Panc1 (cell line): ENCODE results near the gene SLC26A11. TPM values are rescaled to one million over a fixed set of nuclear protein-coding genes. Genes with fewer than 3 reads are reported as not detected.

ENCODE experiments used
- ATAC-seq: fragments of 200-7000 bp; cut with Tn5 transposase; 2 replicates; pipeline ENCODE4 v1.9.1; 2020; ENCODE audit warnings: mild to moderate bottlenecking, moderate library complexity
- BruUV-seq: library from RNA; stranded (reverse); fragments of 400-500 nt; replicated peaks from 2 replicates; lab custom pipeline; 2021; lab: Mats Ljungman, UMichigan
- CTCF ChIA-PET: fragments of 300-600 bp; sonication (Branson Sonifier 250); formaldehyde crosslinking; loops from one replicate; lab custom pipeline; 2022; ENCODE audit warnings: antibody characterized with exemption; lab: Charles Lee
- POLR2A ChIA-PET: fragments of 300-600 bp; sonication (Branson Sonifier 250); formaldehyde crosslinking; loops from one replicate; lab custom pipeline; 2022; ENCODE audit warnings: antibody characterized with exemption; lab: Charles Lee
- DNase-seq: peaks from one replicate; pipeline ENCODE4 v3.0.0-alpha.2; 2010; ENCODE audit warnings: low read depth, low spot score
- H3K27ac ChIP-seq: 2 replicates; pipeline ENCODE4 v1.5.1; 2011; ENCODE audit warnings: mild to moderate bottlenecking, low read length, inconsistent platforms
- H3K27me3 ChIP-seq: fragments of 200-500 bp; sonication (Bioruptor generic); 2 replicates; pipeline ENCODE4 v1.6.0; 2014; ENCODE audit warnings: low read length, inconsistent platforms; ENCODE audit not compliant: control insufficient read depth, insufficient read depth
- H3K36me3 ChIP-seq: fragments of 200-500 bp; sonication (Bioruptor generic); 2 replicates; pipeline ENCODE4 v1.5.1; 2014; ENCODE audit warnings: inconsistent platforms, mild to moderate bottlenecking, low read length, moderate library complexity; ENCODE audit not compliant: control insufficient read depth, insufficient read depth
- H3K4me1 ChIP-seq: 2 replicates; pipeline ENCODE4 v1.5.1; 2011; ENCODE audit warnings: inconsistent platforms, mild to moderate bottlenecking, low read length, moderate library complexity; ENCODE audit not compliant: control insufficient read depth, insufficient read depth
- H3K4me3 ChIP-seq, 2 experiments: 2 replicates each; pipeline ENCODE4 v1.5.1; 2011 to 2012; ENCODE audit warnings: low read depth in 2 of 2, low read length in 2 of 2, mild to moderate bottlenecking in 2 of 2, inconsistent platforms in 1 of 2, moderate library complexity in 1 of 2
- H3K9me3 ChIP-seq: fragments of 200-500 bp; sonication (Bioruptor generic); 2 replicates; pipeline ENCODE4 v1.5.1; 2014; ENCODE audit warnings: low read depth, mild to moderate bottlenecking, inconsistent platforms, low read length, moderate library complexity; ENCODE audit not compliant: control insufficient read depth, insufficient read depth
- POLR2AphosphoS5 ChIP-seq: IDR thresholded peaks from 2 replicates; pipeline ENCODE4 v1.6.1; 2012; ENCODE audit warnings: mild to moderate bottlenecking, low read depth, low read length, moderate library complexity
- SIN3A ChIP-seq: IDR thresholded peaks from 2 replicates; pipeline ENCODE4 v1.6.1; 2012; ENCODE audit warnings: low read depth, mild to moderate bottlenecking, low read length, moderate library complexity, borderline replicate concordance; ENCODE audit not compliant: insufficient read depth
- TCF7L2 ChIP-seq: IDR thresholded peaks from 2 replicates; pipeline ENCODE4 v1.6.1; 2011; ENCODE audit warnings: mild to moderate bottlenecking, low read depth, low read length, inconsistent platforms
- in situ Hi-C: cut with HindIII; loops from 2 replicates; pipeline ENCODE4 v1.10.0; 2016; ENCODE audit warnings: low sequenced_read_pairs, low pct_unique_long_range_greater_than_20kb
- intact Hi-C: fragments of 100-400 bp; cut with micrococcal nuclease; formaldehyde crosslinking; loops from one replicate; pipeline ENCODE4 v1.10.0; 2022; ENCODE audit not compliant: unreplicated experiment
- total RNA-seq: library from RNA; stranded (reverse); gene quantifications from one replicate; pipeline ENCODE4 v1.2.1, GENCODE V29; 2021; ENCODE audit not compliant: unreplicated experiment
- TF ChIP-seq, protein P1 (sequence below): fragments of 450-650 bp; IDR thresholded peaks from 2 replicates; pipeline ENCODE4 v1.5.1; 2017; ENCODE audit warnings: mild to moderate bottlenecking
- TF ChIP-seq, protein P2 (sequence below), 2 experiments: IDR thresholded peaks; 2 replicates each; pipeline ENCODE4 v1.6.1; 2011 to 2012; ENCODE audit warnings: low read depth in 2 of 2, control low read depth in 1 of 2, low read length in 1 of 2, mild to moderate bottlenecking in 1 of 2, moderate library complexity in 1 of 2; ENCODE audit not compliant: insufficient read depth in 1 of 2

SLC26A11 gene
- total RNA-seq, 1 experiment from 2014 or later = 30.9 TPM

DNA sequence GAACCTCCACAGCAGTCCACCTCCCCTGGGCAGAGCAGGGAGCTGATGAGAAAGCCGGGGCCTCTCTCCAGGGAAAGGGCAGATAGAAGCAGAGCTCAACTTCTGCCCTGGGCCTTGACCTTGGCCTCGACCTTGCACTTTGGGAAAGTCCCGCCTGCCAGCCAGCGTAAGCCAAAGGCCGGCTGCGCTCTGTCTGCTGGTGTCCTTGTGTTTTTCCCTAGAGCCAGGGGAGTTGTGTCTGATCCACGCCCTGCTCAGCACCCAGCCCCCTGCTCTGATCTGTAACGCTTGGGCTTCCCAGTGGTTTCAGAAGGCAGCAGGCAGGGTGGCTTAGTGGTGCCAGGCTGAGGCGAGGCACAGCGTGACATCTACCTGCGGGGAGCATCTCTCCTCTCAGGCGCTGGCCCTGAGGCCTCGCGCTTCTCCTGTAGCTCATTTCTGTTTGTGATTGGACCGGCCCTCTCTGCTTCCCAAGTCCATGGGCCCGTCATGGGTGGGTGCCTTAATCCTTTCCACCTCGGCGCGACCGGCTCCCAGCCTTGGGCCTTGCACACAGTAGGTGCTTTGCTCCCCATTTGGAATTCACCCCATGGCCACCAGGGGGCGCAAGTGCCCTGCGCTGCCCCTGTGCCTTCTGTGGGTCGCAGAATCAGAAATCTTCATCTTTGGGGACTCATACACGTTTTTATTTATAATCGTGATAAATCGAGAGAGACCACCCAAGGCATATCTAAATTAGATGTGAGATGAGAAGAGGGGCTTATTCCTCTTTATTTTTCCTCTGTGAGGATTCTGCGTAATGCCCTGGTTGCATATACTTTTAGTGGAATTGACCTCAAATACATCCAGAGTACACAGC, 24.3 kb upstream of the SLC26A11 start:
- Histone ChIP-seq H3K27me3 (no peaks in the 10 kb centered on the region), H3K36me3 (no peaks in the 10 kb centered on the region), H3K9me3 (no peaks in the 10 kb centered on the region), H3K4me3 (no peak overlapping the region), H3K4me1 (0 out of 2 replicates have a peak, but pooled peaks cover 6% of the 10 kb centered on the region), H3K27ac (no peak overlapping the region)
- ChIA-PET CTCF (interaction anchor here (0.5 to 0.8 kb wide), 3 partner anchors 11 to 102 kb away, joined by 3 to 8 read pairs (median 3); no protein-coding TSS in a partner anchor), POLR2A (no interaction called here)
- intact Hi-C loops (no loop called here), in situ Hi-C loops (no loop called here)
- TF ChIP-seq TCF7L2 = no peak
- TF ChIP-seq, protein P1, sequence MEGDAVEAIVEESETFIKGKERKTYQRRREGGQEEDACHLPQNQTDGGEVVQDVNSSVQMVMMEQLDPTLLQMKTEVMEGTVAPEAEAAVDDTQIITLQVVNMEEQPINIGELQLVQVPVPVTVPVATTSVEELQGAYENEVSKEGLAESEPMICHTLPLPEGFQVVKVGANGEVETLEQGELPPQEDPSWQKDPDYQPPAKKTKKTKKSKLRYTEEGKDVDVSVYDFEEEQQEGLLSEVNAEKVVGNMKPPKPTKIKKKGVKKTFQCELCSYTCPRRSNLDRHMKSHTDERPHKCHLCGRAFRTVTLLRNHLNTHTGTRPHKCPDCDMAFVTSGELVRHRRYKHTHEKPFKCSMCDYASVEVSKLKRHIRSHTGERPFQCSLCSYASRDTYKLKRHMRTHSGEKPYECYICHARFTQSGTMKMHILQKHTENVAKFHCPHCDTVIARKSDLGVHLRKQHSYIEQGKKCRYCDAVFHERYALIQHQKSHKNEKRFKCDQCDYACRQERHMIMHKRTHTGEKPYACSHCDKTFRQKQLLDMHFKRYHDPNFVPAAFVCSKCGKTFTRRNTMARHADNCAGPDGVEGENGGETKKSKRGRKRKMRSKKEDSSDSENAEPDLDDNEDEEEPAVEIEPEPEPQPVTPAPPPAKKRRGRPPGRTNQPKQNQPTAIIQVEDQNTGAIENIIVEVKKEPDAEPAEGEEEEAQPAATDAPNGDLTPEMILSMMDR = peak; percentile 98
- ATAC-seq (0 out of 2 replicates have a peak, but pooled peaks have one; percentile 40), DNase-seq (peak; percentile 30)
- BruUV-seq = no TSS peak

DNA sequence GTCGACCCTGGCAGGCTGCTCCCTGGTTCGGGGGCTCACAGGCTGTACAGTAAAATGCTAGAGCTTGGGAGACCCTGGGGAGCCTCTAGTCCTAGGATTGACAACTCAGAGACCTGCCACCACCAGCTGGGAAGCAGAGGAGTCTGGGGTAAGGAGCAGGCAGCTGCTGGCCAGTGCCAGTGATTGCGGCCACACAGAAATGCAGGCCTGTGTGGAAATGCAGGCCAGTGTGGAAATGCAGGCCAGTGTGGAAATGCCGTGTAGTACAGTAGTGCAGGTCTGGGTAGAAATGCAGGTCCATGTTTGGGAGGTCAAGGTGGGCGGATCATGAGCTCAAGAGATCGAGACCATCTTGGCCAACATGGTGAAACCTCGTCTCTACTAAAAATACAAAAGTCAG, 23.6 kb upstream of the SLC26A11 start:
- 0 out of 2 replicates have a peak, but pooled peaks cover 6% of the 10 kb centered on the region for H3K4me1 ChIP-seq
- H3K36me3 ChIP-seq = no peaks in the 10 kb centered on the region
- TF ChIP-seq, protein P1 = no peak
- TF ChIP-seq TCF7L2 (no peak), POLR2AphosphoS5 (no peak), SIN3A (no peak)
- TF ChIP-seq, protein P2, sequence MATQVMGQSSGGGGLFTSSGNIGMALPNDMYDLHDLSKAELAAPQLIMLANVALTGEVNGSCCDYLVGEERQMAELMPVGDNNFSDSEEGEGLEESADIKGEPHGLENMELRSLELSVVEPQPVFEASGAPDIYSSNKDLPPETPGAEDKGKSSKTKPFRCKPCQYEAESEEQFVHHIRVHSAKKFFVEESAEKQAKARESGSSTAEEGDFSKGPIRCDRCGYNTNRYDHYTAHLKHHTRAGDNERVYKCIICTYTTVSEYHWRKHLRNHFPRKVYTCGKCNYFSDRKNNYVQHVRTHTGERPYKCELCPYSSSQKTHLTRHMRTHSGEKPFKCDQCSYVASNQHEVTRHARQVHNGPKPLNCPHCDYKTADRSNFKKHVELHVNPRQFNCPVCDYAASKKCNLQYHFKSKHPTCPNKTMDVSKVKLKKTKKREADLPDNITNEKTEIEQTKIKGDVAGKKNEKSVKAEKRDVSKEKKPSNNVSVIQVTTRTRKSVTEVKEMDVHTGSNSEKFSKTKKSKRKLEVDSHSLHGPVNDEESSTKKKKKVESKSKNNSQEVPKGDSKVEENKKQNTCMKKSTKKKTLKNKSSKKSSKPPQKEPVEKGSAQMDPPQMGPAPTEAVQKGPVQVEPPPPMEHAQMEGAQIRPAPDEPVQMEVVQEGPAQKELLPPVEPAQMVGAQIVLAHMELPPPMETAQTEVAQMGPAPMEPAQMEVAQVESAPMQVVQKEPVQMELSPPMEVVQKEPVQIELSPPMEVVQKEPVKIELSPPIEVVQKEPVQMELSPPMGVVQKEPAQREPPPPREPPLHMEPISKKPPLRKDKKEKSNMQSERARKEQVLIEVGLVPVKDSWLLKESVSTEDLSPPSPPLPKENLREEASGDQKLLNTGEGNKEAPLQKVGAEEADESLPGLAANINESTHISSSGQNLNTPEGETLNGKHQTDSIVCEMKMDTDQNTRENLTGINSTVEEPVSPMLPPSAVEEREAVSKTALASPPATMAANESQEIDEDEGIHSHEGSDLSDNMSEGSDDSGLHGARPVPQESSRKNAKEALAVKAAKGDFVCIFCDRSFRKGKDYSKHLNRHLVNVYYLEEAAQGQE (IDR thresholded peaks at IDR 0.05; ENCODE audit: insufficient read depth in 1 of 2, low read depth in 2 of 2, low read length in 1 of 2) = no peak
- ATAC-seq (0 out of 2 replicates have a peak, but pooled peaks have one; percentile 2), DNase-seq (no peak)
- H3K27me3 ChIP-seq = no peaks in the 10 kb centered on the region
- H3K4me3 ChIP-seq = no peak overlapping the region
- ChIA-PET POLR2A (no interaction called here), CTCF (interaction anchor here (0.6 kb wide), 1 partner anchor 45 kb away, joined by 3 read pairs; no protein-coding TSS in a partner anchor)
- no peaks in the 10 kb centered on the region for H3K9me3 ChIP-seq
- H3K27ac ChIP-seq = no peak overlapping the region
- intact Hi-C loops = no loop called here
- no TSS peak for BruUV-seq
- in situ Hi-C loops = no loop called here
